ENCODE results near the gene APOBEC3F.
"Not testable (repeated sequence)": the region's sequence is repeated elsewhere in the genome, so short reads cannot be mapped to it uniquely, and the experiment has no call there.

The APOBEC3F gene

DNA sequence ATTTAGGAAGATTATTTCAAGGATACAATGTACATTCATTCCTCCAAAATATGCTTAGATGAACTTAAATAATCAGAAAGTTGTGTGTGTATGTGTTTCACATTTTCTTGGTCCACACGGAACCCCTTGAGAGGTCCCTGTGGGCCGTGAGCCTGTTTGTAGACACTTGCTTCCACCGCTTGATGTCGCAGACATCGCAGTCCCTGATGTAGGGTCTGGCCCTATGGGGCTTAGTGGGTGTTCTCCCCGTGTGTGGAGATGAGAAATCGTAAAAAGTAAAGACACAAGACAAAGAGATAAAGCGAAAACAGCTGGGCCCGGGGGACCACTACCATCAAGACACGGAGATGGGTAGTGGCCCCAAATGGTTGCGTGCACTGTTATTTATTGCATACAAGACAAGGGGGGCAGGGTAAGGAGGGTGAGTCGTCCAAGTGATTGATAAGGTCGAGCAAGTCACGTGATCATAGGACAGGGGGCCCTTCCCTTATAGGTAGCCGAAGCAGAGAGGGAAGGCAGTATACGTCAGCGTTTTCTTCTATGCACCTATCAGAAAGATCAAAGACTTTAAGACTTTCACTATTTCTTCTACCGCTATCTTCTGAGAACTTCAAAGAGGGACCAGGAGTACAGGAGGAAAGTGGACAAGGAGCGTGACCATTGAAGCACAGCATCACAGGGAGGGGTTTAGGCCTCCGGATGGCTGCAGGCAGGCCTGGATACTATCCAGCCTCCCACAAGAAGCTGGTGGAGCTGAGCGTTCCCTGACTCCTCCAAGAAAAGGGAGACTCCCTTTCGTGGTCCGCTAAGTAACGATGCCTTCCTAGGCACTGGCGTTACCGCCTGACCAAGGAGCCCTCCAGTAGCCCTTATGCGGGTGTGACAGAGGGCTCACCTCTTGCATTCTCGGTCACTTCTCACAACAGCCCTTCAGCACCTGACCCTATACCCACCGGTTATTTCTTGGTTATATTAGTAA is 27.8 kb upstream of the APOBEC3F start:
- Histone ChIP-seq H3K27ac (ENCODE audit: low read length) (no peak overlapping the region), H2AFZ (ENCODE audit: low read depth, low read length) (no peak overlapping the region), H3K4me2 (ENCODE audit: insufficient read depth, low read length) (no peak overlapping the region), H3K9me3 (ENCODE audit: insufficient read depth, low read length, severe bottlenecking) (no peaks in the 10 kb centered on the region), H3K36me3 (ENCODE audit: insufficient read depth, low read length) (peaks cover 3% of the 10 kb centered on the region; the same call in 1 of the 2 replicates), H3K9ac (ENCODE audit: low read depth, low read length) (no peak overlapping the region), H3K79me2 (ENCODE audit: insufficient read depth, low read length) (peaks cover 11% of the 10 kb centered on the region), H3K4me1 (ENCODE audit: insufficient read depth, low read length) (peaks cover 24% of the 10 kb centered on the region), H3K4me3 (ENCODE audit: low read depth in 1 of 2, low read length in 2 of 2) (no peak overlapping the region), H3K27me3 (ENCODE audit: insufficient read depth, low read length, poor library complexity) (no peaks in the 10 kb centered on the region), H4K20me1 (ENCODE audit: insufficient read depth, low read length) (no peaks in the 10 kb centered on the region)
- TF ChIP-seq, protein P1, sequence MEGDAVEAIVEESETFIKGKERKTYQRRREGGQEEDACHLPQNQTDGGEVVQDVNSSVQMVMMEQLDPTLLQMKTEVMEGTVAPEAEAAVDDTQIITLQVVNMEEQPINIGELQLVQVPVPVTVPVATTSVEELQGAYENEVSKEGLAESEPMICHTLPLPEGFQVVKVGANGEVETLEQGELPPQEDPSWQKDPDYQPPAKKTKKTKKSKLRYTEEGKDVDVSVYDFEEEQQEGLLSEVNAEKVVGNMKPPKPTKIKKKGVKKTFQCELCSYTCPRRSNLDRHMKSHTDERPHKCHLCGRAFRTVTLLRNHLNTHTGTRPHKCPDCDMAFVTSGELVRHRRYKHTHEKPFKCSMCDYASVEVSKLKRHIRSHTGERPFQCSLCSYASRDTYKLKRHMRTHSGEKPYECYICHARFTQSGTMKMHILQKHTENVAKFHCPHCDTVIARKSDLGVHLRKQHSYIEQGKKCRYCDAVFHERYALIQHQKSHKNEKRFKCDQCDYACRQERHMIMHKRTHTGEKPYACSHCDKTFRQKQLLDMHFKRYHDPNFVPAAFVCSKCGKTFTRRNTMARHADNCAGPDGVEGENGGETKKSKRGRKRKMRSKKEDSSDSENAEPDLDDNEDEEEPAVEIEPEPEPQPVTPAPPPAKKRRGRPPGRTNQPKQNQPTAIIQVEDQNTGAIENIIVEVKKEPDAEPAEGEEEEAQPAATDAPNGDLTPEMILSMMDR (IDR thresholded peaks at IDR 0.05; ENCODE audit: borderline replicate concordance, extremely low read depth, low read length, poor library complexity, severe bottlenecking): no peak
- no peak for TF ChIP-seq EZH2 (IDR thresholded peaks at IDR 0.05; ENCODE audit: borderline replicate concordance, low read depth, low read length, severe bottlenecking)
- ATAC-seq (ENCODE audit: insufficient read depth, low read depth): no peak
- DNase-seq: no peak

DNA sequence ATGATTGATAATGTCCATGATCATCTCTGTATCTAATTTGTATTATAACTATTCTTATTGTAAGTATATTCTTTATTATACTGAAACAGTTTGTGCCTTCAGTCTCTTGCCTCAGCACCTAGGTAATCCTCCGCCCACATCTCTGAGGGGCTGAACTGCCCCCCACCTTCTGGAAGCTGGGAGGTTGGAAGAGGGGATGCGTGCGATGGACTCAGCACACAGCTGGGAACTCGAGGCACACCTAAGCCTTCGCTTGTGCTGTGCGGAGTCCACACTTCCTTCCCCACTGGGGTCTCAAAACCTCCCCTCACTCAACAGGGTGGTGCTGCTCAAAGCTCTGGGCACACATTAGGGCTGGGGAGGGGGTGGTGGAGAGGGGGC is 27.1 kb upstream of the APOBEC3F start:
- H4K20me1 ChIP-seq (ENCODE audit: insufficient read depth, low read length); H3K9me3 ChIP-seq (ENCODE audit: insufficient read depth, low read length, severe bottlenecking); ATAC-seq (ENCODE audit: insufficient read depth, low read depth); DNase-seq; H3K36me3 ChIP-seq (ENCODE audit: insufficient read depth, low read length); H3K27me3 ChIP-seq (ENCODE audit: insufficient read depth, low read length, poor library complexity): not testable (repeated sequence)
- H3K27ac ChIP-seq (ENCODE audit: low read length): peak overlapping the region; percentile 74
- H3K4me1 ChIP-seq (ENCODE audit: insufficient read depth, low read length): peaks cover 24% of the 10 kb centered on the region
- H3K79me2 ChIP-seq (ENCODE audit: insufficient read depth, low read length): peaks cover 11% of the 10 kb centered on the region
- peak overlapping the region; percentile 76 for H2AFZ ChIP-seq (ENCODE audit: low read depth, low read length)
- H3K9ac ChIP-seq (ENCODE audit: low read depth, low read length): peak overlapping the region; percentile 71
- peak overlapping the region; percentile 52 to 73; a peak in 3 of 4 replicates for H3K4me3 ChIP-seq (ENCODE audit: low read depth in 1 of 2, low read length in 2 of 2)
- H3K4me2 ChIP-seq (ENCODE audit: insufficient read depth, low read length): peak overlapping the region; percentile 82

DNA sequence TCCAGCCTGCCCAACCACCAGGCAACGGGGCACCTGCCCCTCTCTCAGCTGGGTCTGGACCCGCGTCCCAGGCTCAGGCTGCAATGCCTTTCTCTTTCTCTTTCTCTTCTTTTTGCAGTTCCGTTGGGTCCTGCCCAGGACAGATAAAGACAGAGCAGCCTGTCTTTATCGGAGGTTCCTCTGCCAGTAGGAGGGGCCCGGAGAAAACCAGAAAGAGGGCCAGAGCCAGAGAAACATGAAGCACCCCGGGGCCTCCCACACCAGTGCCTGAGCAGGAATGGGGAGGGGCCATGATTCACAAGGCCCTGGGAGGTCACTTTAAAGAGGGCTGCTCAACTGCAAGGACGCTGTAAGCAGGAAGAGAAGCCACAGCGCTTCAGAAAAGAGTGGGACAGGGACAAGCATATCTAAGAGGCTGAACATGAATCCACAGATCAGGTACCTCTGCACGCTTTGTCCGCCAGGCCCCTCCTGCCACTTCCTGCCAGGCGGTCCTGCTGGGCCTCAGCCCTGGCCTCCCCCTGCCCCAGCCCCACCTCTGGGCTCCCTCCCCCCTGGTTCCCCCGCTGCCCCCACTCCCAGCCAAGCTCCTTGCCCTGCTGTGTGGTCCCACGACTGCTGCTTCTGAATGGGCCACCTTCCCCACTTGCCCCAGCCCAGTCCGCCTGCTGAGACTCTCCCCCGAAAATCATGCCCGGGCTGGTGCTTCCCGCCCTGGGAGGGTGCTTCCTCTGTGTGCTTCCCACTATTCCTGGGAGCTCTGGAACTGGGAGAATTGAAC is 26.5 kb upstream of the APOBEC3F start, which contains the start of gene APOBEC3C:
TSS of gene APOBEC3C (plus strand) at position 316 of the 781 bp plus-strand sequence. CDS start at position 422, 106 bp downstream.
- ATAC-seq (ENCODE audit: insufficient read depth, low read depth) (peak; percentile 93), DNase-seq (peak; percentile 85)
- peak within 1 kb of the TSS; percentile 76 for H2AFZ ChIP-seq (ENCODE audit: low read depth, low read length)
- no peaks in the 10 kb centered on the region for H4K20me1 ChIP-seq (ENCODE audit: insufficient read depth, low read length)
- no peaks in the 10 kb centered on the region for H3K27me3 ChIP-seq (ENCODE audit: insufficient read depth, low read length, poor library complexity)
- peak within 1 kb of the TSS; percentile 74 for H3K27ac ChIP-seq (ENCODE audit: low read length)
- H3K79me2 ChIP-seq (ENCODE audit: insufficient read depth, low read length): peaks cover 11% of the 10 kb centered on the region
- H3K9ac ChIP-seq (ENCODE audit: low read depth, low read length): peak within 1 kb of the TSS; percentile 71
- peaks cover 8% of the 10 kb centered on the region; the same call in 1 of the 2 replicates for H3K36me3 ChIP-seq (ENCODE audit: insufficient read depth, low read length)
- H3K4me1 ChIP-seq (ENCODE audit: insufficient read depth, low read length): peaks cover 24% of the 10 kb centered on the region
- H3K9me3 ChIP-seq (ENCODE audit: insufficient read depth, low read length, severe bottlenecking): no peaks in the 10 kb centered on the region
- H3K4me3 ChIP-seq (ENCODE audit: low read depth in 1 of 2, low read length in 2 of 2): peak within 1 kb of the TSS; percentile 52 to 73
- peak within 1 kb of the TSS; percentile 82 for H3K4me2 ChIP-seq (ENCODE audit: insufficient read depth, low read length)
- no peak for TF ChIP-seq EZH2 (IDR thresholded peaks at IDR 0.05; ENCODE audit: borderline replicate concordance, low read depth, low read length, severe bottlenecking)
- TF ChIP-seq, protein P1 (IDR thresholded peaks at IDR 0.05; ENCODE audit: borderline replicate concordance, extremely low read depth, low read length, poor library complexity, severe bottlenecking): peak; percentile 36

DNA sequence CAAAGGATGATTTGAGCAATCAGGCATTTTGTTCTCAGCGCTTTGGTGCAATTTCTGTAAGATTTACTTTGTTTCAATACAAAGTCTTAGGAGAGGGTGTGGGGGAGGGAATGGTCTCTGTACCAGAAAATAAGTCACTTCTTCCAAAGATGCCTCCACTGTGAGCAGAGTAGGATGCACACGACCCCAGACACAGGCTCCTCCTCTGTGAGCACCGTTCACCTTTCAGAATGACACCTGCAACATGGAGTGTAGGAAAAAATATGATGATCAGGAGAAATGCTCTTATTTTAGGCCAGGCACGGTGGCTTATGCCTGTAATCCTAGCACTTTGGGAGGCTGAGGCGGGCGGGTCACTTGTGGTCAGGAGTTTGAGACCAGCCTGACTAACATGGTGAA is 25.9 kb upstream of the APOBEC3F start:
- not testable (repeated sequence) for H3K27me3 ChIP-seq (ENCODE audit: insufficient read depth, low read length, poor library complexity); H3K36me3 ChIP-seq (ENCODE audit: insufficient read depth, low read length); H4K20me1 ChIP-seq (ENCODE audit: insufficient read depth, low read length); DNase-seq; H3K9me3 ChIP-seq (ENCODE audit: insufficient read depth, low read length, severe bottlenecking)
- Histone ChIP-seq H3K79me2 (ENCODE audit: insufficient read depth, low read length) (peaks cover 11% of the 10 kb centered on the region), H3K4me3 (ENCODE audit: low read depth in 1 of 2, low read length in 2 of 2) (peak overlapping the region; percentile 52 to 73), H3K4me1 (ENCODE audit: insufficient read depth, low read length) (peaks cover 24% of the 10 kb centered on the region), H3K27ac (ENCODE audit: low read length) (peak overlapping the region; percentile 74), H2AFZ (ENCODE audit: low read depth, low read length) (peak overlapping the region; percentile 76), H3K4me2 (ENCODE audit: insufficient read depth, low read length) (peak overlapping the region; percentile 82), H3K9ac (ENCODE audit: low read depth, low read length) (peak overlapping the region; percentile 71)
- ATAC-seq (ENCODE audit: insufficient read depth, low read depth): peak; percentile 18; the same call in 2 of the 3 replicates
